ENCODE results near the gene MIS12. TPM values are rescaled to one million over a fixed set of nuclear protein-coding genes. Genes with fewer than 3 reads are reported as not detected.

The MIS12 gene
- total and polyA plus RNA-seq, 2 of the 13 experiments (the other 11 are each of a cell fraction or from before 2014, with no cell fraction given), result 13.4 to 28.0 TPM

GRCh38 chr17:5501685-5502084 lies 15.3 kb downstream of the MIS12 start (continued):
- TF ChIP-seq ZNF484 (CRISPR knock-in tag; IDR thresholded peaks at IDR 0.05; ENCODE audit: borderline replicate concordance, low read depth) (no peak), RAD51 (IDR thresholded peaks at IDR 0.05; ENCODE audit: borderline replicate concordance) (no peak), ZXDC (CRISPR knock-in tag; IDR thresholded peaks at IDR 0.05) (no peak), HNRNPLL (IDR thresholded peaks at IDR 0.05; ENCODE audit: low read depth, low read length, poor library complexity, severe bottlenecking) (no peak), ZNF773 (CRISPR knock-in tag; IDR thresholded peaks at IDR 0.05; ENCODE audit: borderline replicate concordance) (no peak), ZNF589 (CRISPR knock-in tag; conservative IDR thresholded peaks at IDR 0.05) (no peak), ZUFSP (CRISPR knock-in tag; IDR thresholded peaks at IDR 0.05; ENCODE audit: borderline replicate concordance) (no peak), CBFB (CRISPR knock-in tag; IDR thresholded peaks at IDR 0.05) (no peak), ZMYM2 (CRISPR knock-in tag; IDR thresholded peaks at IDR 0.05) (no peak), ZEB1 (IDR thresholded peaks at IDR 0.05; ENCODE audit: insufficient replicate concordance, low read depth) (no peak), TBX2 (CRISPR knock-in tag; IDR thresholded peaks at IDR 0.05; ENCODE audit: borderline replicate concordance) (no peak), SKIL (CRISPR knock-in tag; IDR thresholded peaks at IDR 0.05; ENCODE audit: borderline replicate concordance) (no peak), TERF1 (CRISPR knock-in tag; IDR thresholded peaks at IDR 0.05) (no peak), SMARCC2 (IDR thresholded peaks at IDR 0.05) (no peak)

Data from HepG2 (cell line).